ENCODE results near the gene GART. TPM values are rescaled to one million over a fixed set of nuclear protein-coding genes. Genes with fewer than 3 reads are reported as not detected.

Gene GART
- total and polyA plus RNA-seq, 10 of the 15 experiments (the other 5 are each of a cell fraction or from before 2014, with no cell fraction given), result 44.7 to 178 (median 106) TPM

- TF ChIP-seq LARP7 (IDR thresholded peaks at IDR 0.05) (no peak), CEBPB (IDR thresholded peaks at IDR 0.05; ENCODE audit: borderline replicate concordance in 1 of 2, low read depth in 2 of 2, low read length in 2 of 2) (no peak), STAT3 (IDR thresholded peaks at IDR 0.05; ENCODE audit: low read depth, low read length) (no peak), STAT1 (conservative IDR thresholded peaks at IDR 0.05) (no peak), BCL3 (IDR thresholded peaks at IDR 0.05; ENCODE audit: borderline replicate concordance, insufficient read depth, low read depth, low read length, poor library complexity, severe bottlenecking) (no peak), BCL11A (IDR thresholded peaks at IDR 0.05; ENCODE audit: low read depth, low read length) (no peak), MXI1 (IDR thresholded peaks at IDR 0.05; ENCODE audit: low read depth, low read length) (no peak), NFYA (IDR thresholded peaks at IDR 0.05; ENCODE audit: borderline replicate concordance, low read depth, low read length) (no peak), PKNOX1 (IDR thresholded peaks at IDR 0.05) (no peak), KAT2A (conservative IDR thresholded peaks at IDR 0.05; ENCODE audit: control insufficient read depth, low read depth, low read length) (no peak)
- FAIRE-seq, result no peak
- Histone ChIP-seq H3K27ac (ENCODE audit: control insufficient read depth, insufficient read depth) (no peak overlapping the region), H3K4me1 (ENCODE audit: control insufficient read depth, insufficient read depth, low read length) (no peaks in the 10 kb centered on the region), H3K79me2 (ENCODE audit: control insufficient read depth, insufficient read depth, low read length) (no peaks in the 10 kb centered on the region), H3K9me3 (replicated peaks; ENCODE audit: control insufficient read depth, insufficient read depth, low read length) (no peaks in the 10 kb centered on the region), H3K4me2 (ENCODE audit: control insufficient read depth, insufficient read depth) (no peak overlapping the region), H3K36me3 (ENCODE audit: control insufficient read depth in 2 of 2, insufficient read depth in 2 of 2, low read length in 1 of 2) (peaks cover 2 to 35% of the 10 kb centered on the region in 2 experiments), H3K9ac (ENCODE audit: control insufficient read depth, insufficient read depth, low read length) (no peak overlapping the region), H4K20me1 (ENCODE audit: control insufficient read depth, insufficient read depth) (no peaks in the 10 kb centered on the region), H2AFZ (ENCODE audit: control insufficient read depth, low read depth, low read length) (no peak overlapping the region), H3K27me3 (replicated peaks in 1 of 2; ENCODE audit: control insufficient read depth in 2 of 2, insufficient read depth in 2 of 2, low read length in 1 of 2) (no peaks in the 10 kb centered on the region), H3K4me3 (no peak overlapping the region)
- CTCF ChIA-PET, result no interaction called here
- WGBS (ENCODE audit: insufficient coverage, insufficient replicate concordance, low lambda C conversion rate, missing lambda C conversion rate), result 90% methylated on average over 5 of the region's 5 CpGs
- no peak for DNase-seq (ENCODE audit: low read depth, low spot score)
- SMC1A ChIA-PET (ENCODE audit: uncharacterized antibody, unreplicated experiment), result interaction anchor here (0.9 kb wide), 1 partner anchor 9 kb away, joined by 3 read pairs; no protein-coding TSS in a partner anchor
- POLR2A ChIA-PET, result no interaction called here
- BruUV-seq (replicated peaks), result no TSS peak
- RAD21 ChIA-PET (ENCODE audit: unreplicated experiment), result no interaction called here
- ATAC-seq, result no peak
- in situ Hi-C loops (cut with MboI) (no loop called here), intact Hi-C loops (cut with micrococcal nuclease; ENCODE audit: unreplicated experiment) (no loop called here)
These were observed 19.5 kb downstream of the GART start for GRCh38 chr21:33522297-33522952.

Measured in GM12878 (cell line).